HepG2 (cell line): ENCODE results near the gene CSTB. TPM values are rescaled to one million over a fixed set of nuclear protein-coding genes. Genes with fewer than 3 reads are reported as not detected.

Source experiments
- BHLHE40 ChIP-seq: IDR thresholded peaks from 2 replicates; pipeline ENCODE4 v1.6.1; 2011; ENCODE audit warnings: low read length, improper control_type of control experiment
- CREBL2 ChIP-seq: sonication (generic); formaldehyde crosslinking; IDR thresholded peaks from 2 replicates; pipeline ENCODE4 v1.8.1; 2023; ENCODE audit warnings: missing genetic modification reagents, mild to moderate bottlenecking, borderline replicate concordance
- ELK4 ChIP-seq: sonication (generic); formaldehyde crosslinking; IDR thresholded peaks from 2 replicates; pipeline ENCODE4 v1.9.0; 2021; ENCODE audit warnings: missing genetic modification reagents, borderline replicate concordance
- GABPB1 ChIP-seq: IDR thresholded peaks from 2 replicates; pipeline ENCODE4 v1.6.1; 2016; ENCODE audit warnings: mild to moderate bottlenecking, missing genetic modification reagents, moderate library complexity, missing compliant biosample characterization
- HNF4G ChIP-seq, 2 experiments: sonication (generic) in 1 of 2; formaldehyde crosslinking in 1 of 2; IDR thresholded peaks; 2 replicates each; pipeline versions ENCODE4 v1.4.0 to v1.6.1; 2011 to 2020; ENCODE audit warnings: borderline replicate concordance in 2 of 2, low read depth in 2 of 2, mild to moderate bottlenecking in 2 of 2, low read length in 1 of 2, missing genetic modification reagents in 1 of 2, moderate library complexity in 1 of 2
- MLXIP ChIP-seq: sonication (generic); formaldehyde crosslinking; IDR thresholded peaks from 2 replicates; pipeline ENCODE4 v1.9.0; 2021; ENCODE audit warnings: missing genetic modification reagents, borderline replicate concordance
- MXD1 ChIP-seq: sonication (generic); formaldehyde crosslinking; IDR thresholded peaks from 2 replicates; pipeline ENCODE4 v1.4.0; 2020; ENCODE audit warnings: mild to moderate bottlenecking, missing genetic modification reagents
- SRF ChIP-seq: IDR thresholded peaks from 2 replicates; pipeline ENCODE4 v1.6.1; 2011; ENCODE audit warnings: mild to moderate bottlenecking, low read depth, low read length, moderate library complexity
- SRSF4 ChIP-seq: fragments of 200-400 bp; formaldehyde crosslinking; IDR thresholded peaks from one replicate; pipeline ENCODE4 v1.6.1; 2018; ENCODE audit warnings: mild to moderate bottlenecking, low read depth, low read length, moderate library complexity; ENCODE audit not compliant: poor library complexity, severe bottlenecking
- TBX2 ChIP-seq: sonication (generic); formaldehyde crosslinking; IDR thresholded peaks from 2 replicates; pipeline ENCODE4 v1.5.0; 2020; ENCODE audit warnings: missing genetic modification reagents, mild to moderate bottlenecking, borderline replicate concordance
- THAP11 ChIP-seq: IDR thresholded peaks from 2 replicates; pipeline ENCODE4 v1.6.1; 2016; ENCODE audit warnings: missing biosample characterization, missing genetic modification reagents
- ZBTB1 ChIP-seq: sonication (generic); formaldehyde crosslinking; IDR thresholded peaks from 2 replicates; pipeline ENCODE4 v1.4.0; 2020; ENCODE audit warnings: missing genetic modification reagents, borderline replicate concordance
- ZBTB2 ChIP-seq: sonication (generic); formaldehyde crosslinking; IDR thresholded peaks from 2 replicates; pipeline ENCODE4 v1.8.0; 2022; ENCODE audit warnings: low read depth, missing genetic modification reagents
- ZBTB43 ChIP-seq: sonication (generic); formaldehyde crosslinking; conservative IDR thresholded peaks from 2 replicates; pipeline ENCODE4 v1.4.0; 2020; ENCODE audit warnings: missing genetic modification reagents
- ZFP37 ChIP-seq: sonication (generic); formaldehyde crosslinking; IDR thresholded peaks from 2 replicates; pipeline ENCODE4 v1.4.0; 2020; ENCODE audit warnings: missing genetic modification reagents, borderline replicate concordance
- ZNF207 ChIP-seq: fragments of 450-650 bp; IDR thresholded peaks from 2 replicates; pipeline ENCODE4 v1.6.1; 2016; ENCODE audit warnings: antibody characterized with exemption, borderline replicate concordance
- ZNF720 ChIP-seq: sonication (generic); formaldehyde crosslinking; IDR thresholded peaks from 2 replicates; pipeline ENCODE4 v1.4.0; 2020; ENCODE audit warnings: missing genetic modification reagents
- ZSCAN9 ChIP-seq: IDR thresholded peaks from 2 replicates; pipeline ENCODE4 v1.6.1; 2016; ENCODE audit warnings: borderline replicate concordance
- polyA plus RNA-seq, 8 experiments: library from polyadenylated mRNA; depleted of rRNA in 3 of 8; stranded (reverse) in 7 of 8; unstranded in 1 of 8; fragments of >200 nt; fragmentation: Illumina TruSeq in 4 of 8; extraction: Trizol in 4 of 8; gene quantifications; 2 replicates each; pipeline versions ENCODE4 v1.2.1 to v1.2.3, GENCODE V29; 2011 to 2016; ENCODE audit warnings: low read depth in 4 of 8, missing spikeins in 1 of 8, mixed read lengths in 1 of 8; ENCODE audit not compliant: insufficient read depth in 1 of 8
- total RNA-seq, 5 experiments: library from RNA; depleted of rRNA; stranded (reverse); fragments of >200 nt; fragmentation: Illumina TruSeq; extraction: Trizol; gene quantifications; 2 replicates each; pipeline ENCODE4 v1.2.3, GENCODE V29; 2016; ENCODE audit warnings: low read depth in 1 of 5

The CSTB gene
- total and polyA plus RNA-seq, 2 of the 13 experiments (the other 11 are each of a cell fraction or from before 2014, with no cell fraction given): 11.7 to 94.1 TPM

GRCh38 chr21:43810505-43811261 lies 34.6 kb upstream of the CSTB start (continued):
- TF ChIP-seq ZBTB43 (CRISPR knock-in tag) (no peak), SRF (no peak), SRSF4 (no peak), ZSCAN9 (CRISPR knock-in tag) (no peak), TBX2 (CRISPR knock-in tag) (peak; percentile 63), CREBL2 (CRISPR knock-in tag) (no peak), ZFP37 (CRISPR knock-in tag) (no peak), THAP11 (no peak), BHLHE40 (peak; percentile 77), ELK4 (CRISPR knock-in tag) (no peak), HNF4G (IDR thresholded peaks at IDR 0.05; ENCODE audit: borderline replicate concordance, low read depth, low read length) (no peak), HNF4G (CRISPR knock-in tag; IDR thresholded peaks at IDR 0.05; ENCODE audit: borderline replicate concordance, low read depth) (no peak; the same call in 1 of the 2 replicates), ZNF720 (CRISPR knock-in tag) (no peak), ZBTB1 (CRISPR knock-in tag) (no peak), MLXIP (CRISPR knock-in tag) (no peak), GABPB1 (CRISPR knock-in tag) (no peak; the same call in 1 of the 2 replicates), MXD1 (CRISPR knock-in tag) (peak; percentile 43; the same call in 1 of the 2 replicates), ZBTB2 (CRISPR knock-in tag) (no peak), ZNF207 (no peak)
